Activated CD4-positive, alpha-beta T cell treated with anti-CD3 and anti-CD28 coated beads for 24 hours (primary cell): Measurements from ENCODE around the gene ERI2.
"Not testable (repeated sequence)": the region's sequence is repeated elsewhere in the genome, so short reads cannot be mapped to it uniquely, and the experiment has no call there.

Experiments
- DNase-seq, 2 donors: peaks; one replicate each; pipeline ENCODE4 v3.0.0-alpha.2; 2020; ENCODE audit warnings: low read depth in 2 of 2

Gene ERI2

DNA sequence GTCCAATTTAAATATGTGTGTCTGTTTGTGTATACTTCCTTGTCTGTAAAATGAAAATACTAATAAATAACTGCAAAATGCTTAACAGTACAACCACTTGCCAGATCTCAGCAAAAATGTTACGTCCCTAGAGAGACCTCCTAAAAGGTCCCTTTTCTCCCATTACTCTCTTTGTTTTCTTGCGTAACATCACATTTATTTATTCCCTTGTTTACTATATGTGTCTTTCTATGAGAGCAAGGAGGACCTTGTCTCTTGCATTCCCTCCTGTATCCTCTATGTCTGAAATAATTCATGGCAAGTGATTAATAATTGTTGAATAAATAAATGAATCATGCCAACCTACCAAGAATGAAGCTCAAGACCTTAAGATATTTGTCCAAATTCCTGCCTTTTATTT, 40.5 kb downstream of the ERI2 start:
- DNase-seq: no peak

DNA sequence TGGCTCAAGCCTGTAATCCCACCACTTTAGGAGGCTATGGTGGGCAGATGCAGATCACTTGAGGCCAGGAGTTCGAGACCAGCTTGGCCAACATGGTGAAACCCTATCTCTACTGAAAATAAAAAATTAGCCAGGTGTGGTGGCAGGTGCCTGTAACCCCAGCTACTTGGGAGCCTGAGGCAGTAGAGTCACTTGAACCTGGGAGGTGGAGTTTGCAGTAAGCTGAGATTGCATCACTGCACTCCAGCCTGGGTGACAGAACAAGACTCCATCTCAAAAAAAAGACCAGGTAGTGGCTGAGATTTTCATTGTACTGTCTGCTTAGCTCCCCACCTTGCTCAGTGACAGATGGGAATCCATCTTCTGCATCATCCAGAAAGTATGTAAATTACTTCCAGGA, 41.8 kb downstream of the ERI2 start:
- DNase-seq: not testable (repeated sequence)

DNA sequence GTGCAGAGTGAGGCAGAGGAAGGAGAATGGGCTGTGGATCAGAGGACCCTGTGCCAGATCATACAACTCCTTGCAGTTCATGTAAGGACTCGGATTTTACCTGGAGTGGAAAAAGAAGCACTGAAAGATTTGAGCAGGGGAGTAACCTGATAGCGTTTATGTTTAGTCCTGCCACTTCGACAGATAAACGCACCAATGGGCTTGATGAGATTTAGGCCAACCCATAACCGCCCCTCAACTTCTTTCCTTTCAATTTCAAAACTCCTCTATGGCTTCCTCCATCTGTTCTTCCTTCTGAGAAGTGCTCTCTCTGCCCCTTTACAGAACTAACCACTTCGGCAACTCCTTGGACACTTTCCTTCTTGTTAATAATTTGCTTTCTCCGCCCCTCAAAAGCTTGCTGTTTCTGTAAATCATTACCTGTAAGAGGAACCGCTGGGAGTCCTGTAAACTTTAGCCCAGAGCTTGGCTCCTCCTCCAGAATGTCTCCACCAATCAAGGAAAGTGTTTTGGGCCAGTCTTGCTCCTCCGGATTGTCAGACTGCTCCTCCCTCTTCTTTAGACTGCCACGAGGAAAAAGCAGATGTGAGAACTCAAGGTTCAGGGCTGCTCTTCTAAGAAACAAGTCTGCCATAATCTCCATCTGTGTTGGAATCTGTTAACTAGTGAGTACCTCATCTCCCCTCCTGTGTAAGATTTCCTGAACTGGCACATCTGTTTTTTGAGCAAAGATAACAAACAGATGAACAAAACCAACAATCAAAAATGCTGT, 42.6 kb downstream of the ERI2 start, which contains the start of gene ACSM3:
Gene ACSM3 (plus strand): TSS at position 554 of the 772 bp plus-strand sequence. CDS start 6,021 bp downstream, outside the sequence.
- DNase-seq: peak; percentile 31 to 48

DNA sequence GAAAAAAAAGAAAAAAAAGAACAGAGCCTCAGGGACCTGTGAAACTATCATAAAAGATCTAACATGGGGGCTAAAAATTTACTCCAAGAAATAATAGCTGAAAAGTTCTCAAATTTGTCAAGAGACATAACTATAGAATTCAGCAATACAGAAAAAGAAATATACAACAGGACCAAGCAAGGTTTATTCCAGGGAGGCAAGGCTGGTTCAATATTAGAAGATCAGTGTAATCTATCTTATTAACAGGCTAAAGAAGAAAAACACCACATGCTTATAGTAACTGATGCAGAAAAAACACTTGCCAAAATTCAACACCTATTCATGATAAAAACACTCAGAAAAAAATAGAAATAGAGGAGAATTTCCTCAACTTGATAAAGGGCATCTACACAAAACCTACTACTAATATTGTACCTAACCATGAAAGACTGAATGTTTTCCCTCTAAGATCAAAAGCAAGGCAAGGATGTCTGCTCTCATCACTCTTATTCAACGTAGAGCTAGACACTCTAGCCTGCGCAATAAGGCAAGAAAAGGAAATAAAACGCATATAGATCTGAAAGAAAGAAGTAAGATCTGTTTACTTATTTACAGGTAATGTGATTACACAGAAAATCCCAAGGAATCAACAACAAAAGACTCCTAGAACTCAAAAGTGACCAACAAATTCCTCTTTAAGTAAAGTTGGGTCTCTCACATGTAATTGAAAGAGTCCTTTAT, 43.7 kb downstream of the ERI2 start:
- DNase-seq: no peak

DNA sequence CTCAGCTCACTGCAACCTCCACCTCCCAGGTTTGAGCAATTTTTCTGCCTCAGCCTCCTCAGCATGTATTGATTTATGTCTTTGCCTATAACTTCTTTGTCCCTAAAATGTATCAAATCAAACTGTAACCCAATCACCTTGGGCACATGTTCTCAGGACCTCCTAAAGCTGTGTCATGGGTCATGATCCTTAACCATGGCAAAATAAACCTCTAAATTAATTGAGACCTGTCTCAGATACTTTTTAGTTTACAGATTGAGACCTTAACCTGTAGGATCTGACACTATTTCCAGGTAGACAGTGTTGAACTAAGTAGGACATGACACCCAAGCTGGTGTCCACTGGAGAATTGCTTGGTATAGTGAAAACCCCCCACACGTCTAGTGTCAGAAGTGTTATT, 45.1 kb downstream of the ERI2 start:
- no peak for DNase-seq

DNA sequence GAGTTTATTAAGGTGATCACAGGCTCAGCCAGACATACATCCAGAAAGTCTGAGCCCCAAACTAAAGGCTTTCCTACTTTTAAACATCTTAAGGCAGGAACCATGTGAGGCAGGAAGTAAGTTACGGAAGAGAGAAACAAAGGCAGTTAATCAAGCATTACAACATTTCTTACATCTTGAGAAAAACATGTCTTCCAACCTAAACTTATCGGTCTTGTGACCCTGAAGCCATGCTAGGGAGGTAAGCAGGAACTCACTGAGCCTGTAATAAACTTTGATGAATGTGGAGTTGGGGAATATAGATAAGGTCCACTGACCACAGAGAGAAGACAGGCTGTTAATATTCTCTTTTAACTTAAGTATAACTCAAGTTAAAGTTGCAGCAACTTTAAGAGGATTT, 45.9 kb downstream of the ERI2 start:
- no peak for DNase-seq

DNA sequence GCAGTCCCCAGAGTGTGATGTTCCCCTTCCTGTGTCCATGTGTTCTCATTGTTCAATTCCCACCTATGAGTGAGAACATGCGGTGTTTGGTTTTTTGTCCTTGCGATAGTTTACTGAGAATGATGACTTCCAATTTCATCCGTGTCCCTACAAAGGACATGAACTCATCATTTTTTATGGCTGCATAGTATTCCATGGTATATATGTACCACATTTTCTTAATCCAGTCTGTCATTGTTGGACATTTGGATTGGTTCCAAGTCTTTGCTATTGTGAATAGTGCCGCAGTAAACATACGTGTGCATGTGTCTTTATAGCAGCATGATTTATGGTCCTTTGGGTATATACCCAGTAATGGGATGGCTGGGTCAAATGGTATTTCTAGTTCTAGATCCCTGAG, 50.5 kb downstream of the ERI2 start:
- DNase-seq: not testable (repeated sequence)

DNA sequence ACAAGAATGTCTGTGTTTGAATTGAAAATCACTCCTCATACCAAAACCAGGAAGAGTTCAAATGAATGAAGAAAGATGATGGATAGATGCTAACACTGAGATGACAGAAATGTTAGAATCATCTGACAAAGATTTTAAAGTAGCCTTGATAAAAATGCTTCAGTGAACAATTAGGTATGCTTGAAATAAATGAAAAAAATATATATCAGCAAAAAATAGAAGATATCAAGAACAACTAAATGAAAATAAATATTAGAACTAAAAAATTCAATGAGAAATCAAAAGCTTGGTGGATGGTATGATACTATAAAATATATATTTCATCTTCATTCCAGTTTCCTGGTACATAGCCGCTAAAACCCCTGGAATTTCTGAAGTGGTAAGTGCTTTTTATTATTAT, 51.0 kb downstream of the ERI2 start:
- DNase-seq: no peak

DNA sequence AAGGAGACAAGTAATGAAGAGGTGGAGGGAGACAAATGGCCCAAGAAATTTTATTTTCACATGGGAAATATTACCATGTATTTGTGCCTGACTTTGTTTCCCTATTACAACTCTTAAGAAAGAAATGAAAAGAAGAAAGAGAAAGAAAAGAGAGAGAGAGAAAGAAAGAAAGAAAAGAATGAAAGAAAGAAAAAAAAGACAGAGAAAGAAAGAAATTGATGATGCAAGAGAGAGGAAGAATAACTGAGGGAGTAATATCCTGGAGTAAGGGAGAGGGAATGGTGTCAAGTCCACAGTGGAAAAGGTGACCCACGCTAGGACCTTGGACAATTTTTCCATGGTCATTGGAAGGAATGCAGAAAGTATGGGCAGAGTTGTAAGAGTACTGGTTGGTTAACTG, 52.5 kb downstream of the ERI2 start:
- no peak for DNase-seq

DNA sequence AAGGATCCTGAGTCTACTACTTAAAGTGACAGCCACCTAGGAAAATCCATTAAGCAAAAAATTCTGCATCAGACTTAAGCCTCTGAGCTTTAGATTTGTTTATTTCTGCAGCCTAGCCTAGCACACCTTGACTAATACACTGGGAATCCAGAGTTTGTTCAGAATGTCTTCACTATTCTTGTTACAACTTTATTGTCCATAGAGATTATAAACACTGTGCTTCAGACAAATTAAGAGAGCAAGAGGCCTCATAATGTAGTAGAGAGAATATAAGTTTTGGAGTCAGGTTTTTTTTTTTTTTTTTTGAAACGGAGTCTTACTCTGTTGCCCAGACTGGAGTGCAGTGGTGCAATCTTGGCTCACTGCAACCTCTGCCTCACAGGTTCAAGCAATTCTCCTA, 55.7 kb downstream of the ERI2 start:
- no peak for DNase-seq

DNA sequence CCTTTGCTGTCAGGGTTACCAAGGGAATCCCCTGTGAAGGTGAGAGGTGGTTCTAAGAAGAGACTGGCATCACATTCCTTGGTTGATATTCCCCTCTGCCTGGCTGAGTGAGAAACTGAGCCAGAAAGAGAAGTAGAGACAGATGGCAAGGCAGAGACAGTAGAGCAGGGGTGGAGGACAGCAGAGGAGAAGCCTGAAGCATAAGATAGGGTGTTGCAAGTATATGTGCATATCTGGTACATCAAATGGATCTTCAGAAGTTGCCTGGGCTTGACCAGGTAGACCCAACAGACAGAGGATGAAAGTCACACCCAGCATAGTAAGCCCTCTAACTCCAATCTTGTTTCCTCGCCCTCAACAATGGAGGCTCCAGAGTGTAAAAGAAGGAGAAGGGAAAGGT, 56.8 kb downstream of the ERI2 start:
- DNase-seq: no peak

DNA sequence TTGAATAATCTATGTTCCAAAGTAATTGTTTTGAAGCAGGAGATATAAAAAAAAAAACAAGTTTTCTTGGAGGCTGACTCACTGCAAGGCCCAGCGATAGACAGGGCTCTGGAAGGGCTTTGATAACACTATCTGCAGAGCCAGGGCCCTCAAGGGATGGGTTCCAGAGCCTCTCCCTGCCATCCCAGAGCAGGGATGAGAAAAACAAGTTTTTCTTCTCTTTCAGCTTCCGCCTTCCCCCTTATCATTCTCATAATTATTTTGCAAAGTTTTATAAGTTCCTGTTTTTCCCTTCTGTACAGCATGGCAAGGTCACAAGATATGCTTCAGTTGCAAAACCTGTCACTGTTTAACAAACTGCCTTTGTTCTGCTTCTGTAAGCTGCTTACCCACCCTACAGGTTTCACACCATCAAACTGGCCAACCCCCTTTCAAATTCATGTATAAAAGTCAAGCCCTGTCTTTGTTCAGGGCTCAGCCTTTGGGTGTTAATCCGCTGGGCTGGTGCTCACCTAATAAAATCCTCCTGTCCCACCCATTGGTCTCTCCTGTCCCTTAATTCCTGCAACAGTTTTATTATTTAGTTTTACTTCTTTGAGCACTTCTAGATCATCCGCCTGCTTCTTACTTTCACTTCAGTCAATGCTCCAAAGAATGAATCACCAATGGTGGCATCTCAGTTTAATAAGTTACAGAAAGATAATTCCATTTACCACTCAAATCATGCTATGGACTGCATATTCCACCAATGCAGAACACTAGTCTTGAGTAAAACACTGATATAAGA, 59.0 kb downstream of the ERI2 start:
- DNase-seq: no peak

DNA sequence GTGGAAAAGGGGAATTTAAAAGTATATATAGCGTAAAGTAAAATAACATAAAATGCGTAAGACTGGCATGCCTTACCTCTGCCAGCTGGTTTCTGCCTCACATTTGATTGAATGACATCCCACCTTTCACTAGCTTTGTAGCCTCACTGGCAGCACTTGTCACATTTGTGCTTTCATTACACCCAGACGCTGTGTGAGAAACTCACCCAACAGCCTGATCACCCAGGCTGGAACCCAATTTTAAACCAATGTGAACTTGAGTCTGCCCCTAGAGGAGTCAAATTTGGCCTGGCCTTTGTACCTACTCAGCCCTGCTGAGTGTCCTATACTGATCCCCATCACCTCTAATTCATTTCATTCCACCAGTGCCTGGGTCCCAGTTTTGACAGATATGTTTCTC, 59.8 kb downstream of the ERI2 start:
- no peak for DNase-seq
